Right lung (tissue), 5 donors: Measurements from ENCODE around the gene PRPH. TPM values are rescaled to one million over a fixed set of nuclear protein-coding genes. Genes with fewer than 3 reads are reported as not detected.

Source experiments
- DNase-seq, 2 donors: peaks; one replicate each; pipeline ENCODE4 v3.0.0-alpha.2; 2013
- polyA plus RNA-seq, 5 donors: library from polyadenylated mRNA; unstranded; fragments of 120-200 nt; gene quantifications; one replicate each; pipeline versions ENCODE4 v1.2.1 to v1.2.3, GENCODE V29; 2013; ENCODE audit warnings: inconsistent platforms in 1 of 5, low replicate concordance in 1 of 5; ENCODE audit not compliant: insufficient read length in 5 of 5, insufficient read depth in 1 of 5

PRPH gene
- polyA plus RNA-seq, 5 donors = 0.80 to 3.0 (median 1.3) TPM

- no peak for DNase-seq
Observed at GRCh38 chr12:49345825-49346658, 51.1 kb downstream of the PRPH start.

GRCh38 chr12:49346659-49347310 is 51.8 kb downstream of the PRPH start, which contains the start of gene DNAJC22:
Gene DNAJC22 (plus strand): TSS chr12:49346888. CDS start chr12:49348873, 1,985 bp downstream.
- no peak for DNase-seq

DNA sequence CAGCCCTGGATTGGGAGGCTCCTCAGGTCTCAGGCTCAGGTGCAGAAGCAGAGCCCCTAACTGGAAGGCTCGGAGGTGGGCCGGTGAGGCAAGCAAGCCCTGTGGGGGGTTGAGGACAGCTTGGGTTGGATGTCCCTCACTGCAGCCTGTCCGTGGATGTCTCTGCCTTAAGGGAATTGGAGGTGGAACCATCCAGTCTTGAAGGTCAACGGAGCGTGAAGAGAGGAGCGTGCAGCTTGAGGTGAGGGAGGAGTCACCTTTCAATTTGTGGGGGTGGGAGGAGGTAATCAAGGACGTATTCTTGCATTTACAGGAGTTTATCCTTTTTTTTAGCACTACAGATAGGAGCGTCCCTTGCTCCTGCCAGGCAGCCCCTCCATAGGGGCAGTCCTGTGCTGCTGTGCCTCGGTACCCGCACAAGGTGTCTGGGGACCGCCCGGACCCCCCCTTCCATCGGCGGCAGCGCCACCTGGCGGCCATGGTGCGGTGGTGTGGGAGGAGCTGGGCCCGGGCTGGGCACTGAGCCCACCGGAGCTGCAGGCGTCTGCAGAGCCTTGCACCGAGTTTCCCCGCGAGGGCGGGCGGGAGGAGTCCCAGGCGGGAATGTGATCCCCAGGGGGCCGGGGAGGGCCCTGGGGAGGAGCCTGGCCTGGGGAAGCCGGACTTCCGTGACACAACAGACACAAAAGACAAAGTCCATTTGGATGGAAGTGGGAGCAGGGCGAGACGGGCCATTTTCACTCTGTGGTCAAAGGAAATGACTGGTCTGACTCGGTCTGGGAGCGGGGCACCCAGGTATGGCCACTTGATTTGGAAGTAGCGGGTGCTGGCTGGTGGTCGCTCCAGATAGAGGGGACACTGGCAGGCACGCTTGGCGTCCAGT is 52.6 kb downstream of the PRPH start:
- peak; percentile 82 to 83 for DNase-seq

Other genes with a start within 250 kb of the PRPH start
- gene KMT2D, start 234.4 kb upstream of the PRPH start, polyA plus RNA-seq = 10 to 100 TPM; 47.8 to 69.3 (median 51.7) TPM
- gene RHEBL1, start 225.2 kb upstream of the PRPH start, polyA plus RNA-seq = 1 to 10 TPM; 2.1 to 3.5 (median 2.5) TPM
- 1 to 10 TPM in 1 of 5 donors, under 1 TPM in 4; 0.51 to 1.2 (median 0.60) TPM for gene DHH, start 200.3 kb upstream of the PRPH start, polyA plus RNA-seq
- 100 to 1,000 TPM in 1 of 5 donors, 10 to 100 TPM in 4; 68.2 to 111 (median 78.8) TPM for gene LMBR1L, start 184.3 kb upstream of the PRPH start, polyA plus RNA-seq
- 1,000 to 10,000 TPM in 4 of 5 donors, 100 to 1,000 TPM in 1; 942 to 1,422 (median 1,100) TPM for gene TUBA1B, start 163.8 kb upstream of the PRPH start, polyA plus RNA-seq
- 100 to 1,000 TPM; 446 to 619 (median 564) TPM for gene TUBA1A, start 106.1 kb upstream of the PRPH start, polyA plus RNA-seq
- gene TUBA1C, start 30.1 kb upstream of the PRPH start, polyA plus RNA-seq = 100 to 1,000 TPM; 121 to 180 (median 171) TPM
- gene TROAP, start 28.1 kb downstream of the PRPH start, polyA plus RNA-seq = 10 to 100 TPM; 21.1 to 49.1 (median 31.3) TPM
- gene C1QL4, start 42.0 kb downstream of the PRPH start, polyA plus RNA-seq = under 1 TPM in 1 of 5 donors, not detected in 4; 0.06 TPM
- gene DNAJC22, start 51.7 kb downstream of the PRPH start, polyA plus RNA-seq = 1 to 10 TPM; 3.3 to 7.5 (median 5.3) TPM
- 10 to 100 TPM; 55.9 to 77.0 (median 66.8) TPM for gene SPATS2, start 72.3 kb downstream of the PRPH start, polyA plus RNA-seq
- gene KCNH3, start 243.9 kb downstream of the PRPH start, polyA plus RNA-seq = 1 to 10 TPM; 1.2 to 2.2 (median 1.3) TPM